Measurements from ENCODE around the gene ERN1.

DNA sequence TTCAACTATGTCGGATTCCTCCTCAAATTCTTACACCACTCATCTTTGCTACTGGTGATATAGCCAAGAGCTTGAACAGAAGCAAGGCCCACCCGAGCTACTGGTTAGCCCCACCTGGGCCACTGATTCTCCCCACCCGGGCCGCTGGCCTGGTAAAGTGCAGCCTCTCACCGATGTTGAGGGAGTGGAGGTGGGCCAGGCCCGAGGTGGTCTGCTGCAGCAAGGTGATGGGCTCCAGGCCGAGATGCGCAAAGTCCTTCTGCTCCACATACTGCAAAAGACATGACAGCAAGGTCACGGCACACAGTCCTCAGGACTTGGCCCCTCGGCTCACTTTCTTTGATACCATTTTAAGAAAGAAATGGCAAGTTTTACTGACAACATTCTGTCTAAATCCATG, 76.8 kb downstream of the ERN1 start:
- TF ChIP-seq POLR2AphosphoS5 (IDR thresholded peaks at IDR 0.05; ENCODE audit: borderline replicate concordance, low read depth, low read length) (no peak), EZH2 (IDR thresholded peaks at IDR 0.05) (no peak), FOXP2 (optimal IDR thresholded peaks at IDR 0.05; ENCODE audit: control extremely low read depth, extremely low read length, insufficient read depth) (no peak)
